Skeletal muscle satellite cell (primary cell): ENCODE results near the gene WNT4.

Experiments
- H3K27me3 ChIP-seq: 2 replicates; pipeline ENCODE4 v1.7.0; 2013; ENCODE audit warnings: low read length; ENCODE audit not compliant: control insufficient read depth, insufficient read depth
- H3K36me3 ChIP-seq: 2 replicates; pipeline ENCODE4 v1.7.0; 2013; ENCODE audit warnings: mild to moderate bottlenecking, control low read depth, low read length; ENCODE audit not compliant: insufficient read depth
- H3K4me1 ChIP-seq: 2 replicates; pipeline ENCODE4 v1.7.0; 2013; ENCODE audit warnings: low read length; ENCODE audit not compliant: control insufficient read depth, insufficient read depth
- H3K4me2 ChIP-seq: 2 replicates; pipeline ENCODE4 v1.7.0; 2013; ENCODE audit warnings: mild to moderate bottlenecking, low read length
- H3K4me3 ChIP-seq: 2 replicates; pipeline ENCODE4 v1.7.0; 2013; ENCODE audit warnings: low read length
- H3K9ac ChIP-seq: 2 replicates; pipeline ENCODE4 v1.7.0; 2013; ENCODE audit warnings: mild to moderate bottlenecking, low read depth, low read length, moderate library complexity
- H3K9me3 ChIP-seq: replicated peaks from 2 replicates; pipeline ENCODE4 v1.7.0; 2013; ENCODE audit warnings: mild to moderate bottlenecking, control low read depth, low read length

WNT4 gene

GRCh38 chr1:22088331-22088730 lies 54.6 kb downstream of the WNT4 start:
- Histone ChIP-seq H3K4me2 (no peak overlapping the region), H3K9ac (no peak overlapping the region), H3K27me3 (no peaks in the 10 kb centered on the region), H3K36me3 (peaks cover 63% of the 10 kb centered on the region), H3K9me3 (no peaks in the 10 kb centered on the region), H3K4me1 (peaks cover 24% of the 10 kb centered on the region), H3K4me3 (no peak overlapping the region)

GRCh38 chr1:22080191-22080590 lies 62.7 kb downstream of the WNT4 start:
- Histone ChIP-seq H3K9ac (no peak overlapping the region), H3K36me3 (peaks cover 54% of the 10 kb centered on the region), H3K4me3 (no peak overlapping the region), H3K4me1 (peaks cover 20% of the 10 kb centered on the region), H3K4me2 (no peak overlapping the region), H3K27me3 (no peaks in the 10 kb centered on the region), H3K9me3 (no peaks in the 10 kb centered on the region)

GRCh38 chr1:22078133-22078532 lies 64.8 kb downstream of the WNT4 start:
- Histone ChIP-seq H3K9me3 (no peaks in the 10 kb centered on the region), H3K4me3 (no peak overlapping the region), H3K4me2 (peak overlapping the region; percentile 31), H3K4me1 (peaks cover 27% of the 10 kb centered on the region), H3K27me3 (no peaks in the 10 kb centered on the region), H3K36me3 (peaks cover 60% of the 10 kb centered on the region), H3K9ac (no peak overlapping the region)

GRCh38 chr1:22077728-22078127 lies 65.2 kb downstream of the WNT4 start:
- H3K36me3 ChIP-seq, result peaks cover 60% of the 10 kb centered on the region
- no peaks in the 10 kb centered on the region for H3K9me3 ChIP-seq
- H3K4me1 ChIP-seq, result peaks cover 27% of the 10 kb centered on the region
- H3K9ac ChIP-seq, result no peak overlapping the region
- no peaks in the 10 kb centered on the region for H3K27me3 ChIP-seq
- H3K4me3 ChIP-seq, result no peak overlapping the region
- H3K4me2 ChIP-seq, result peak overlapping the region; percentile 31

GRCh38 chr1:22076346-22076745 lies 66.6 kb downstream of the WNT4 start:
- H3K9me3 ChIP-seq, result no peaks in the 10 kb centered on the region
- no peak overlapping the region for H3K4me3 ChIP-seq
- peaks cover 31% of the 10 kb centered on the region for H3K4me1 ChIP-seq
- no peaks in the 10 kb centered on the region for H3K27me3 ChIP-seq
- no peak overlapping the region for H3K9ac ChIP-seq
- H3K4me2 ChIP-seq, result no peak overlapping the region
- peaks cover 52% of the 10 kb centered on the region for H3K36me3 ChIP-seq

GRCh38 chr1:22075718-22076117 lies 67.2 kb downstream of the WNT4 start:
- Histone ChIP-seq H3K4me1 (peaks cover 31% of the 10 kb centered on the region), H3K9ac (no peak overlapping the region), H3K36me3 (peaks cover 48% of the 10 kb centered on the region), H3K4me2 (no peak overlapping the region), H3K9me3 (no peaks in the 10 kb centered on the region), H3K4me3 (no peak overlapping the region), H3K27me3 (no peaks in the 10 kb centered on the region)

- H3K4me2 ChIP-seq, result no peak overlapping the region
- H3K9ac ChIP-seq, result no peak overlapping the region
- H3K27me3 ChIP-seq, result no peaks in the 10 kb centered on the region
- peaks cover 31% of the 10 kb centered on the region for H3K4me1 ChIP-seq
- no peaks in the 10 kb centered on the region for H3K9me3 ChIP-seq
- peaks cover 45% of the 10 kb centered on the region for H3K36me3 ChIP-seq
- H3K4me3 ChIP-seq, result no peak overlapping the region
Observed at GRCh38 chr1:22074803-22075202, 68.1 kb downstream of the WNT4 start.

- no peak overlapping the region for H3K4me3 ChIP-seq
- H3K9me3 ChIP-seq, result no peaks in the 10 kb centered on the region
- H3K4me1 ChIP-seq, result peaks cover 11% of the 10 kb centered on the region
- no peak overlapping the region for H3K9ac ChIP-seq
- no peaks in the 10 kb centered on the region for H3K27me3 ChIP-seq
- H3K36me3 ChIP-seq, result peaks cover 42% of the 10 kb centered on the region
- no peak overlapping the region for H3K4me2 ChIP-seq
Observed at GRCh38 chr1:22071511-22071910, 71.4 kb downstream of the WNT4 start.
